H1 (cell line): Measurements from ENCODE around the gene DNAJB13. TPM values are rescaled to one million over a fixed set of nuclear protein-coding genes. Genes with fewer than 3 reads are reported as not detected.

Source experiments
- BACH1 ChIP-seq: IDR thresholded peaks from 2 replicates; pipeline ENCODE4 v1.6.1; 2012; ENCODE audit warnings: low read length, improper control_type of control experiment
- CBX5 ChIP-seq: fragments of 300-800, 300-1000 bp; sonication (generic); IDR thresholded peaks from 2 replicates; pipeline ENCODE4 v1.7.1; 2016; ENCODE audit warnings: antibody characterized with exemption, low read length, low read depth
- CHD7 ChIP-seq: fragments of 300-600 bp; sonication (generic); IDR thresholded peaks from 2 replicates; pipeline ENCODE4 v1.7.1; 2012; ENCODE audit warnings: low read length, moderate library complexity, mild to moderate bottlenecking, inconsistent platforms; ENCODE audit not compliant: insufficient replicate concordance
- CTBP2 ChIP-seq: IDR thresholded peaks from 2 replicates; pipeline ENCODE4 v1.7.0; 2011; ENCODE audit warnings: borderline replicate concordance, mild to moderate bottlenecking, moderate library complexity, mixed read lengths, low read length; ENCODE audit not compliant: insufficient read depth, insufficient read length
- E2F6 ChIP-seq: IDR thresholded peaks from 2 replicates; pipeline ENCODE4 v1.6.1; 2012; ENCODE audit warnings: inconsistent platforms
- EGR1 ChIP-seq: IDR thresholded peaks from 2 replicates; pipeline ENCODE4 v1.6.1; 2011; ENCODE audit warnings: low read depth, low read length, borderline replicate concordance
- KDM1A ChIP-seq: fragments of 200-600, 300-600 bp; sonication (generic); IDR thresholded peaks from 2 replicates; pipeline ENCODE4 v1.7.1; 2016; ENCODE audit warnings: mild to moderate bottlenecking, low read length, borderline replicate concordance
- PHF8 ChIP-seq: fragments of 200-600 bp; sonication (generic); conservative IDR thresholded peaks from 2 replicates; pipeline ENCODE4 v1.7.1; 2012; ENCODE audit warnings: low read depth, mild to moderate bottlenecking, inconsistent platforms, low read length, moderate library complexity
- RAD21 ChIP-seq, 2 experiments: IDR thresholded peaks in 1 of 2; conservative IDR thresholded peaks in 1 of 2; 2 replicates each; pipeline ENCODE4 v1.6.1; 2011; ENCODE audit warnings: low read depth in 2 of 2, low read length in 2 of 2, improper control_type of control experiment in 1 of 2, inconsistent platforms in 1 of 2, mild to moderate bottlenecking in 1 of 2, moderate library complexity in 1 of 2
- RFX5 ChIP-seq: IDR thresholded peaks from 2 replicates; pipeline ENCODE4 v1.6.1; 2011; ENCODE audit warnings: low read depth, low read length, improper control_type of control experiment, borderline replicate concordance
- polyA plus RNA-seq, 7 experiments: library from polyadenylated mRNA; depleted of rRNA in 3 of 7; stranded (reverse) in 5 of 7; unstranded in 2 of 7; fragments of >200 nt in 5 of 7; fragments of 200-250 nt in 2 of 7; gene quantifications; 1 replicate in 5 of 7; 2 replicates in 1 of 7; 4 replicates in 1 of 7; pipeline versions ENCODE4 v1.2.1 to v1.2.3, GENCODE V29; 2011 to 2013; ENCODE audit warnings: missing spikeins in 2 of 7, mixed read lengths in 2 of 7
- total RNA-seq: library from RNA; stranded (reverse); fragmentation: NEBNext Ultra II Directional; extraction: Animal tissue kit (Norgen Biotek cat#: 25700); gene quantifications from 2 replicates; pipeline ENCODE4 v1.2.1, GENCODE V29; 2021

Gene DNAJB13
- total and polyA plus RNA-seq, 2 of the 8 experiments (the other 6 are each of a cell fraction or from before 2014, with no cell fraction given) = 0.27 TPM; not detected in 1

GRCh38 chr11:73991471-73992006, 40.7 kb downstream of the DNAJB13 start (continued):
- TF ChIP-seq CHD7 (no peak), CTBP2 (no peak), E2F6 (no peak), CBX5 (no peak), KDM1A (no peak), PHF8 (no peak), BACH1 (no peak), RAD21 (IDR thresholded peaks at IDR 0.05 in 1 of 2, conservative IDR thresholded peaks at IDR 0.05 in 1 of 2; ENCODE audit: low read depth in 2 of 2, low read length in 2 of 2) (no peak), RFX5 (no peak), EGR1 (no peak)
